ENCODE results near the gene KLF12. TPM values are rescaled to one million over a fixed set of nuclear protein-coding genes. Genes with fewer than 3 reads are reported as not detected.

The KLF12 gene
- total RNA-seq, 2 experiments from 2014 or later: 69.5 to 74.7 TPM

- TF ChIP-seq CTCF (IDR thresholded peaks at IDR 0.05): no peak
- Mint-ChIP-seq H3K27ac (no peak overlapping the region), H3K4me1 (ENCODE audit: low read depth) (no peaks in the 10 kb centered on the region), H3K36me3 (ENCODE audit: low read depth) (no peaks in the 10 kb centered on the region), H3K4me3 (no peak overlapping the region), H3K27me3 (no peaks in the 10 kb centered on the region), H3K9me3 (no peaks in the 10 kb centered on the region)
- no peaks in the 10 kb centered on the region for H3K9me3 ChIP-seq (ENCODE audit: control insufficient read depth in 1 of 2, insufficient read depth in 1 of 2, low read length in 2 of 2)
- no peak for ATAC-seq (ENCODE audit: poor library complexity)
- H3K27me3 ChIP-seq (ENCODE audit: control insufficient read depth in 1 of 2, insufficient read depth in 2 of 2, low read length in 2 of 2): no peaks in the 10 kb centered on the region
- H3K4me3 ChIP-seq (ENCODE audit: low read length): no peak overlapping the region
- ChIA-PET POLR2A (interaction anchor here (0.6 to 6.0 kb wide), 3 partner anchors 25 to 145 kb away, joined by 4 to 23 read pairs (median 4); no protein-coding TSS in a partner anchor), CTCF (interaction anchor here (1.1 kb wide), 2 partner anchors 49 to 146 kb away, joined by 3 read pairs; no protein-coding TSS in a partner anchor)
- no peak for DNase-seq
- intact Hi-C loops (cut with DNase I, micrococcal nuclease): no loop called here
- H3K4me1 ChIP-seq (ENCODE audit: insufficient read depth, low read length): no peaks in the 10 kb centered on the region
- no peak overlapping the region for H3K27ac ChIP-seq (ENCODE audit: low read depth in 1 of 2, low read length in 2 of 2)
- H3K36me3 ChIP-seq (ENCODE audit: insufficient read depth, low read length): no peaks in the 10 kb centered on the region
Observed at GRCh38 chr13:74142257-74142656, 8.1 kb upstream of the KLF12 start.

- Mint-ChIP-seq H3K27ac (no peak overlapping the region), H3K4me3 (peak overlapping the region; percentile 36), H3K9me3 (no peaks in the 10 kb centered on the region), H3K36me3 (ENCODE audit: low read depth) (peaks cover 7% of the 10 kb centered on the region), H3K4me1 (ENCODE audit: low read depth) (peaks cover 5% of the 10 kb centered on the region), H3K27me3 (peaks cover 6% of the 10 kb centered on the region)
- ATAC-seq (ENCODE audit: poor library complexity) (no peak), DNase-seq (no peak)
- intact Hi-C loops (cut with DNase I, micrococcal nuclease): loop anchor here in 1 of 2 experiments (5.0 to 10.0 kb wide), 4 partner anchors 54 to 383 kb away; no protein-coding TSS in a partner anchor
- Histone ChIP-seq H3K4me3 (ENCODE audit: low read length) (no peak overlapping the region), H3K27me3 (ENCODE audit: control insufficient read depth in 1 of 2, insufficient read depth in 2 of 2, low read length in 2 of 2) (no peaks in the 10 kb centered on the region), H3K4me1 (ENCODE audit: insufficient read depth, low read length) (peaks cover 10% of the 10 kb centered on the region), H3K27ac (ENCODE audit: low read depth in 1 of 2, low read length in 2 of 2) (no peak overlapping the region), H3K9me3 (ENCODE audit: control insufficient read depth in 1 of 2, insufficient read depth in 1 of 2, low read length in 2 of 2) (no peaks in the 10 kb centered on the region), H3K36me3 (ENCODE audit: insufficient read depth, low read length) (no peaks in the 10 kb centered on the region)
- no peak for TF ChIP-seq CTCF (IDR thresholded peaks at IDR 0.05)
- ChIA-PET POLR2A (interaction anchor here (1.2 to 6.0 kb wide), 2 partner anchors 102 to 149 kb away, joined by 3 to 23 read pairs; no protein-coding TSS in a partner anchor), CTCF (interaction anchor here (10.2 kb wide), 1 partner anchor 148 kb away, joined by 67 read pairs; no protein-coding TSS in a partner anchor)
Observed at GRCh38 chr13:74138241-74138640, 4.0 kb upstream of the KLF12 start.

GRCh38 chr13:74136084-74136658, 2.0 kb upstream of the KLF12 start:
- ATAC-seq (ENCODE audit: poor library complexity) (peak; percentile 14), DNase-seq (peak; percentile 10 to 81 (median 22))
- ChIA-PET CTCF (interaction anchor here (0.6 to 10.2 kb wide), 2 partner anchors 29 to 150 kb away, joined by 4 to 67 read pairs; no protein-coding TSS in a partner anchor), POLR2A (interaction anchor here (0.6 to 7.6 kb wide), 17 partner anchors 12 to 1191 kb away, joined by 3 to 218 read pairs (median 9); no protein-coding TSS in a partner anchor)
- intact Hi-C loops (cut with DNase I, micrococcal nuclease): loop anchor here (1.0 to 10.0 kb wide), 7 partner anchors 56 to 1191 kb away; no protein-coding TSS in a partner anchor
- peaks cover 13% of the 10 kb centered on the region for H3K4me1 ChIP-seq (ENCODE audit: insufficient read depth, low read length)
- H3K36me3 ChIP-seq (ENCODE audit: insufficient read depth, low read length): no peaks in the 10 kb centered on the region
- peaks cover 6% of the 10 kb centered on the region for H3K27me3 Mint-ChIP-seq
- no peak overlapping the region for H3K27ac Mint-ChIP-seq
- TF ChIP-seq CTCF (IDR thresholded peaks at IDR 0.05): no peak
- H3K4me3 Mint-ChIP-seq: no peak overlapping the region
- H3K36me3 Mint-ChIP-seq (ENCODE audit: low read depth): peaks cover 23% of the 10 kb centered on the region
- peaks cover 18% of the 10 kb centered on the region for H3K4me1 Mint-ChIP-seq (ENCODE audit: low read depth)
- no peaks in the 10 kb centered on the region for H3K9me3 ChIP-seq (ENCODE audit: control insufficient read depth in 1 of 2, insufficient read depth in 1 of 2, low read length in 2 of 2)
- no peaks in the 10 kb centered on the region for H3K9me3 Mint-ChIP-seq
- H3K27me3 ChIP-seq (ENCODE audit: control insufficient read depth in 1 of 2, insufficient read depth in 2 of 2, low read length in 2 of 2): no peaks in the 10 kb centered on the region
- H3K4me3 ChIP-seq (ENCODE audit: low read length): peak overlapping the region; percentile 84
- H3K27ac ChIP-seq (ENCODE audit: low read depth in 1 of 2, low read length in 2 of 2): peak overlapping the region; percentile 81 to 98

All from CD4-positive, alpha-beta T cell (primary cell).